OCI-LY3 (cell line): ENCODE results near the gene ALKAL2.

ENCODE experiments used
- H2AFZ ChIP-seq: fragments of 200-600, 300-600 bp; shearing (Covaris generic); 2 replicates; pipeline ENCODE4 v1.6.0; 2014; ENCODE audit warnings: antibody characterized with exemption, low read depth, low read length
- H3K27ac ChIP-seq: fragments of 200-600, 300-600 bp; sonication (generic); 2 replicates; pipeline ENCODE4 v1.5.1; 2014; ENCODE audit warnings: mild to moderate bottlenecking, low read length, moderate library complexity, mixed read lengths
- H3K27me3 ChIP-seq: fragments of 200-600, 300-600 bp; sonication (generic); 2 replicates; pipeline ENCODE4 v1.6.1; 2014; ENCODE audit warnings: low read depth, low read length, mixed read lengths
- H3K36me3 ChIP-seq: fragments of 200-600, 300-600 bp; sonication (generic); replicated peaks from 2 replicates; pipeline ENCODE3; 2014; ENCODE audit warnings: low read depth, low read length, mixed read lengths
- H3K4me1 ChIP-seq: fragments of 300-600, 200-600 bp; sonication (generic); 2 replicates; pipeline ENCODE4 v1.6.1; 2014; ENCODE audit warnings: low read length, mixed read lengths
- H3K4me2 ChIP-seq: fragments of 200-600, 300-600 bp; sonication (generic); 2 replicates; pipeline ENCODE4 v1.6.1; 2014; ENCODE audit warnings: low read length, mixed read lengths
- H3K4me3 ChIP-seq: fragments of 300-600, 200-600 bp; sonication (generic); 2 replicates; pipeline ENCODE4 v1.5.1; 2014; ENCODE audit warnings: antibody characterized with exemption, mild to moderate bottlenecking, low read length, moderate library complexity
- H3K79me2 ChIP-seq: fragments of 300-600, 200-600 bp; shearing (Covaris generic); 2 replicates; pipeline ENCODE4 v1.6.1; 2014; ENCODE audit warnings: mild to moderate bottlenecking, low read length, mixed read lengths
- H3K9ac ChIP-seq: fragments of 300-600, 200-600 bp; shearing (Covaris generic); 2 replicates; pipeline ENCODE4 v1.6.0; 2014; ENCODE audit warnings: mild to moderate bottlenecking, low read length, moderate library complexity
- H3K9me3 ChIP-seq: fragments of 200-600, 300-600 bp; shearing (Covaris generic); 2 replicates; pipeline ENCODE4 v1.6.1; 2014; ENCODE audit warnings: low read length, mixed read lengths; ENCODE audit not compliant: insufficient read depth
- H4K20me1 ChIP-seq: fragments of 200-600, 300-600 bp; sonication (generic); 2 replicates; pipeline ENCODE4 v1.6.1; 2016; ENCODE audit warnings: low read length, mixed read lengths; ENCODE audit not compliant: insufficient read depth
- CTCF ChIP-seq: fragments of 200-600, 300-600 bp; sonication (generic); IDR thresholded peaks from 2 replicates; pipeline ENCODE4 v1.5.1; 2014; ENCODE audit warnings: antibody characterized with exemption, low read length, low read depth
- EZH2phosphoT487 ChIP-seq: fragments of 200-600 bp; shearing (Covaris generic); IDR thresholded peaks from 2 replicates; pipeline ENCODE4 v1.6.1; 2018; ENCODE audit warnings: antibody characterized with exemption, mixed run types, low read depth

ALKAL2 gene

GRCh38 chr2:283996-284794 lies 3.7 kb downstream of the ALKAL2 start:
- no peak overlapping the region for H2AFZ ChIP-seq
- H3K27me3 ChIP-seq: no peaks in the 10 kb centered on the region
- H3K36me3 ChIP-seq: peaks cover 37% of the 10 kb centered on the region
- no peaks in the 10 kb centered on the region for H3K4me1 ChIP-seq
- H4K20me1 ChIP-seq: no peaks in the 10 kb centered on the region
- H3K27ac ChIP-seq: no peak overlapping the region
- H3K4me2 ChIP-seq: no peak overlapping the region
- H3K4me3 ChIP-seq: no peak overlapping the region
- H3K9ac ChIP-seq: no peak overlapping the region
- no peak for TF ChIP-seq CTCF
- TF ChIP-seq EZH2phosphoT487: no peak
- H3K9me3 ChIP-seq: no peaks in the 10 kb centered on the region
- no peaks in the 10 kb centered on the region for H3K79me2 ChIP-seq

GRCh38 chr2:282371-283263 lies 5.3 kb downstream of the ALKAL2 start:
- H3K79me2 ChIP-seq: no peaks in the 10 kb centered on the region
- H4K20me1 ChIP-seq: no peaks in the 10 kb centered on the region
- H3K9ac ChIP-seq: no peak overlapping the region
- no peak overlapping the region for H2AFZ ChIP-seq
- H3K4me1 ChIP-seq: no peaks in the 10 kb centered on the region
- H3K9me3 ChIP-seq: no peaks in the 10 kb centered on the region
- TF ChIP-seq CTCF: no peak
- no peak for TF ChIP-seq EZH2phosphoT487
- H3K4me2 ChIP-seq: no peak overlapping the region
- no peak overlapping the region for H3K4me3 ChIP-seq
- peaks cover 47% of the 10 kb centered on the region for H3K36me3 ChIP-seq
- H3K27me3 ChIP-seq: no peaks in the 10 kb centered on the region
- H3K27ac ChIP-seq: no peak overlapping the region

GRCh38 chr2:281381-281780 lies 6.5 kb downstream of the ALKAL2 start:
- H3K27ac ChIP-seq: no peak overlapping the region
- H3K36me3 ChIP-seq: peaks cover 55% of the 10 kb centered on the region
- no peaks in the 10 kb centered on the region for H3K27me3 ChIP-seq
- no peaks in the 10 kb centered on the region for H3K9me3 ChIP-seq
- TF ChIP-seq CTCF (no peak), EZH2phosphoT487 (no peak)
- no peaks in the 10 kb centered on the region for H3K4me1 ChIP-seq
- H2AFZ ChIP-seq: no peak overlapping the region
- H3K4me3 ChIP-seq: no peak overlapping the region
- H3K9ac ChIP-seq: no peak overlapping the region
- no peaks in the 10 kb centered on the region for H4K20me1 ChIP-seq
- no peak overlapping the region for H3K4me2 ChIP-seq
- H3K79me2 ChIP-seq: peaks cover 3% of the 10 kb centered on the region

- peaks cover under 1% of the 10 kb centered on the region for H3K4me1 ChIP-seq
- peaks cover 60% of the 10 kb centered on the region for H3K36me3 ChIP-seq
- H3K9ac ChIP-seq: no peak overlapping the region
- H3K79me2 ChIP-seq: peaks cover 10% of the 10 kb centered on the region
- H3K27me3 ChIP-seq: no peaks in the 10 kb centered on the region
- no peak overlapping the region for H3K27ac ChIP-seq
- no peak overlapping the region for H3K4me2 ChIP-seq
- H3K9me3 ChIP-seq: no peaks in the 10 kb centered on the region
- H4K20me1 ChIP-seq: peaks cover 6% of the 10 kb centered on the region
- no peak overlapping the region for H3K4me3 ChIP-seq
- no peak for TF ChIP-seq EZH2phosphoT487
- no peak for TF ChIP-seq CTCF
- no peak overlapping the region for H2AFZ ChIP-seq
These were observed 7.2 kb downstream of the ALKAL2 start for GRCh38 chr2:280650-281110.
